GM12865 (cell line): Measurements from ENCODE around the gene NUP43.

ENCODE experiments used
- DNase-seq: peaks from one replicate; pipeline ENCODE4 v3.0.0; 2010; ENCODE audit warnings: low read depth
- H3K4me3 ChIP-seq: 2 replicates; pipeline ENCODE4 v1.5.1; 2011; ENCODE audit warnings: mild to moderate bottlenecking, low read depth, low read length, control low read depth
- TF ChIP-seq, protein P1 (sequence below): IDR thresholded peaks from 2 replicates; pipeline ENCODE4 v1.5.1; 2011; ENCODE audit warnings: low read length, control low read depth, low read depth, inconsistent platforms; ENCODE audit not compliant: insufficient read depth; ENCODE audit errors: missing control alignments

Gene NUP43

DNA sequence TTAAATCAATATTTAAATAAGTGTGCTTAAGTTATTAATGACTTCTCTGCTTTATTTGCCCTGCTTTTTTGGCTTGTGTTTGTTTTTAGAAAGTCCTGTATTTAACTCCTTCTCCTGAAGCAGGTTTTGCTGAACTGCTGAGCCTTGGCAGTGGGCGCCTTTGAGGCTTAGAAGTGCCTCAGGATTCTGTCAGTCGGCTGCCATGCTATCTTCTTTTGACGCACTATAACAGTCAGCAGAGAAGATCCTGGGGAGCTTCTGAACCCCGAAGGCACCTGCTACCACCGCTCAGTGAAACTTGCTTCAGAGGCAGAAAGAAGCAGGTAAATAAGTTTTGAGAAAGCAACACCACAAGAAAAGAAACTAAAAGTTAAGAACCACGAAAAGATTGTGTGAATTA lies 25.6 kb upstream of the NUP43 start:
- TF ChIP-seq, protein P1, sequence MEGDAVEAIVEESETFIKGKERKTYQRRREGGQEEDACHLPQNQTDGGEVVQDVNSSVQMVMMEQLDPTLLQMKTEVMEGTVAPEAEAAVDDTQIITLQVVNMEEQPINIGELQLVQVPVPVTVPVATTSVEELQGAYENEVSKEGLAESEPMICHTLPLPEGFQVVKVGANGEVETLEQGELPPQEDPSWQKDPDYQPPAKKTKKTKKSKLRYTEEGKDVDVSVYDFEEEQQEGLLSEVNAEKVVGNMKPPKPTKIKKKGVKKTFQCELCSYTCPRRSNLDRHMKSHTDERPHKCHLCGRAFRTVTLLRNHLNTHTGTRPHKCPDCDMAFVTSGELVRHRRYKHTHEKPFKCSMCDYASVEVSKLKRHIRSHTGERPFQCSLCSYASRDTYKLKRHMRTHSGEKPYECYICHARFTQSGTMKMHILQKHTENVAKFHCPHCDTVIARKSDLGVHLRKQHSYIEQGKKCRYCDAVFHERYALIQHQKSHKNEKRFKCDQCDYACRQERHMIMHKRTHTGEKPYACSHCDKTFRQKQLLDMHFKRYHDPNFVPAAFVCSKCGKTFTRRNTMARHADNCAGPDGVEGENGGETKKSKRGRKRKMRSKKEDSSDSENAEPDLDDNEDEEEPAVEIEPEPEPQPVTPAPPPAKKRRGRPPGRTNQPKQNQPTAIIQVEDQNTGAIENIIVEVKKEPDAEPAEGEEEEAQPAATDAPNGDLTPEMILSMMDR, result no peak
- no peak overlapping the region for H3K4me3 ChIP-seq
- DNase-seq, result no peak

DNA sequence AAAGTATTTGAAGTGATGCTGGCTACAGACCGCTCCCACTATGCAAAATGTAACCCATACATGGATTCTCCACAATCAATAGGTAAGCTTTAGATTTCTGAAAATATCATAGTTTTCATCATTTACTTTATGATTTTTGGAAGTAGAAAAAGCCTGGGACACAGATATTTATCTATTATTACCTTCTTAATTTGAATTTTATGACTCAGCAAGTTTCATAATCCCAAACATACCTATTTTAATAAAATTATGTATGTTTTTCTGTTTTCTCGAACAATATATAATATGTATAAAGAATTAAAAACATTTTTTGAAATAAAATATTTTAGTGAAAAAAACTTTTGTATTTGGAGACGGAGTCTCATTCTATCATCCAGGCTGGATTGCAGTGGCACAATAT lies 24.9 kb upstream of the NUP43 start:
- TF ChIP-seq, protein P1, result no peak
- no peak overlapping the region for H3K4me3 ChIP-seq
- DNase-seq, result no peak

DNA sequence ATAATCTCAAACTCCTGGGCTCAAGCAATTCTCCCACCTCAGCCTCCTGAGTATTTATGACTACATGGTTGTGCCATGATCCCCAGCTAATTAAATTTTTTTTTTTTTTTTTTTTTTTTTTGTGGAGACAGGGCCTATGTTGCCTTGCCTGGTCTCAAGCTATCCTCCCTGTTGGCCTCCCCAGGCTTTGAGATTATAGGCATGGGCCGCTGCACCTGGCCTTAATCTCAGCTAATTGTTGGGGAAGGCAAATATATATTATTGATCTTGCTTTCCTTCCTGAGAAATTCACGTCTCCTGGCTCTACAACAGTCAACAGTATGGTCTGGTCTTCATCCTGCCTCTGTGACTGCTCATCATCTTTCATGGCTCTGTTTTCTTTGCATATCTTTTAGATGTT lies 23.3 kb upstream of the NUP43 start:
- TF ChIP-seq, protein P1, result no peak
- H3K4me3 ChIP-seq, result no peak overlapping the region
- DNase-seq, result no peak

DNA sequence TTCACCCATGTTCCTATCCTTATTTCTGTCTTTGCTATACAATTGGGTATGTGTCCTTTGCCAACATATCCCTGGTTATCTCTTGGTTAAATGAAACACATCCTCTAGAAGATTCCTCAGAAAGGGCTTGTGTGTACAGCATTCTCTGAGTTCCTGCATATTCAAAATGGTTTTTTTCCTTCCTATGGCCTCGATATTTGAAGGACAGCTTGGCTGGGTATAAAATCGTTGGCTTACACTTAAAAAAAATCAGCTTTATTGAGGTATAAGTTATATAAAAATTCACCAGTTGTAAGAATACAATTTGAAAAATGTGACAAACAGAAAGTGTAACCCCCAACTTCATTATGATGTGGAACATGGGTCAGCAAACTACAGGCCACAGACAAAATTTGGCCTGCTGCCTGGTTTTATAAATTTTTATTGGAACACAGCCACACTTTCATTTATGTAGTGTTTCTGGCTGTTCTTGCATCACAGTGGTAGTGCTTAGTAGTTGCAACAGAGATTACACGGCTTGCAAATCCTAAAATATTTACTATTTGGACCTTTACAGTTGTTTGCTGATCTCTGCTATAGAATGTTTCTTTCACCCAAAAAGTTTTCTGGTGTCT lies 19.9 kb upstream of the NUP43 start:
- DNase-seq, result no peak
- TF ChIP-seq, protein P1, result no peak
- no peak overlapping the region for H3K4me3 ChIP-seq

DNA sequence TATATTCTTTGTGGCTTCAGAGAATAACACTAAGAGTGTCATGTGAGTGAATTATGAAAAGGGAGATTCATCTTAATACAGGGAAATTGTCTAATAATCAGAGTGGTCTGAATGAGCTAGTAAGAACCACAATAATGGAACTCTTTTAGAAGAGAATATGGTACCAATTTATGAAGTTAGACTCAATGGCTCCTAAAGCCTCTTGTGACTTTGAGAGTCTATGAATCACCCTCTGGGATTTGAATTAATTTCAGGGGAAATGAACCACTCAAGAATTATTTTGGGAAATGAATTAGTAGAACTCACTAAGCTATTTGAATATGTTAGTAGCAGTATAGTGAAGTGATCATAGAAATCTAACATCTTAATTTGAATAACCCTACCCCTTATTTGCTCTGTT lies 17.5 kb upstream of the NUP43 start:
- H3K4me3 ChIP-seq, result no peak overlapping the region
- TF ChIP-seq, protein P1, result no peak
- no peak for DNase-seq

DNA sequence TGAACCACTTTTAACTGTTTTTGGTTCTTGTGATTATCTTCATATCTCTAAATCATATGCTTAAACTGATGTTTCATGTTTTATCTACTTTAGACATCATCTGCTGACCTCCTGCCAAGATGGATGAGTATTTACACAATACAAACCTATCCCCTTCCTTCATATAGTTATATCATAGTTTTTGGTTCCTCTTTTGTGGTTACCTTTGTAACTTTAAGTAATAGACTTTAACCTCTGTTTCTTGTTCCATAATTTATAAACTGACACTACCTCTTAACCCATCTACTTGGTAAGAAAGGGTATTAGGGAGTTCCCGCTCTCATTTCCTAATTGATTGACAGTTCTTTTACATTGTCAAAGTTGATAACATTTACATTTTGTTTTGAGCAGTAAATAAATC lies 15.1 kb upstream of the NUP43 start:
- no peak overlapping the region for H3K4me3 ChIP-seq
- peak; percentile 30 for DNase-seq
- TF ChIP-seq, protein P1, result no peak

DNA sequence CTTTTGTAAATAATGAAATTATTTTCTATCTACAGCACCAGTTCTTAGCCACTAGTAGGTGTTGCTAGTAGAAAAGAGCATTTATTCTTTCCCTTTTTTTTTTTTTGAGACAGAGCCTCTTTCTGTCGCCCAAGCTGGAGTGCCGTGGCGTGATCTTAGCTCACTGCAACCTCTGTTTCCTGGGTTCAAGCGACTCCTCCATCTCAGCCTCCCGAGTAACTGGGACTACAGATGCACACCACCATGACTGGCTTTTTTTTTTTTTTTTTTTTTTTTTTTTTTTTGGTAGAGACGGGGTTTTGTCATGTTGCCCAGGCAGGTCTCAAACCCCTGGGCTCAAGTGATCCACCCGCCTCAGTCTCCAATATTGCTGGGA lies 9.9 kb upstream of the NUP43 start:
- H3K4me3 ChIP-seq, result no peak overlapping the region
- DNase-seq, result no peak
- TF ChIP-seq, protein P1, result no peak
